CD4-positive, alpha-beta memory T cell (primary cell): ENCODE data around the gene SBK2. TPM values are rescaled to one million over a fixed set of nuclear protein-coding genes. Genes with fewer than 3 reads are reported as not detected.

Source experiments
- CTCF ChIA-PET: fragments of 350-600 bp; sonication (Branson Sonifier 250); formaldehyde crosslinking; loops from one replicate; lab custom pipeline; 2021; ENCODE audit warnings: inconsistent platforms; ENCODE audit not compliant: partially characterized antibody; lab: Charles Lee
- POLR2A ChIA-PET: fragments of 350-600 bp; sonication (Branson Sonifier 250); formaldehyde crosslinking; loops from one replicate; lab custom pipeline; 2021; ENCODE audit not compliant: partially characterized antibody; lab: Charles Lee
- DNase-seq, 5 donors: peaks; one replicate each; pipeline versions ENCODE4 v3.0.0 to v3.0.0-alpha.2; 2020 to 2022; ENCODE audit warnings: mixed read lengths in 1 of 5
- H3K27ac ChIP-seq: one replicate; pipeline ENCODE4 v1.7.0; 2013; ENCODE audit warnings: low read depth, low read length
- H3K27me3 ChIP-seq: 2 replicates; pipeline ENCODE4 v1.7.0; 2013; ENCODE audit warnings: mild to moderate bottlenecking, low read length, moderate library complexity; ENCODE audit not compliant: insufficient read depth
- H3K36me3 ChIP-seq: 2 replicates; pipeline ENCODE4 v1.7.0; 2013; ENCODE audit warnings: mild to moderate bottlenecking, low read length, moderate library complexity; ENCODE audit not compliant: insufficient read depth
- H3K4me1 ChIP-seq: 2 replicates; pipeline ENCODE4 v1.7.0; 2013; ENCODE audit warnings: mild to moderate bottlenecking, low read length, moderate library complexity; ENCODE audit not compliant: insufficient read depth
- H3K4me3 ChIP-seq, 2 donors: one replicate each; pipeline ENCODE4 v1.7.0; 2013; ENCODE audit warnings: low read length in 2 of 2, mild to moderate bottlenecking in 1 of 2
- H3K9me3 ChIP-seq, 2 donors: one replicate each; pipeline ENCODE4 v1.7.0; 2013; ENCODE audit warnings: low read length in 2 of 2, control low read depth in 1 of 2; ENCODE audit not compliant: control insufficient read depth in 1 of 2
- H3K27ac Mint-ChIP-seq, 7 donors: one replicate each; pipeline ENCODE4 v1.8.0; 2020 to 2021; ENCODE audit warnings: mixed read lengths in 7 of 7, mild to moderate bottlenecking in 6 of 7, inconsistent platforms in 3 of 7, moderate library complexity in 3 of 7
- H3K27me3 Mint-ChIP-seq, 2 donors: one replicate each; pipeline ENCODE4 v1.8.0; 2020 to 2021; ENCODE audit warnings: mixed read lengths in 2 of 2
- H3K36me3 Mint-ChIP-seq, 2 donors: one replicate each; pipeline ENCODE4 v1.8.0; 2020 to 2021; ENCODE audit warnings: mixed read lengths in 2 of 2, inconsistent platforms in 1 of 2, mild to moderate bottlenecking in 1 of 2
- H3K4me1 Mint-ChIP-seq, 4 donors: one replicate each; pipeline ENCODE4 v1.8.0; 2020 to 2021; ENCODE audit warnings: mixed read lengths in 4 of 4, mild to moderate bottlenecking in 1 of 4
- H3K4me3 Mint-ChIP-seq, 8 donors: one replicate each; pipeline ENCODE4 v1.8.0; 2020 to 2021; ENCODE audit warnings: mixed read lengths in 8 of 8, mild to moderate bottlenecking in 7 of 8, moderate library complexity in 6 of 8, inconsistent platforms in 3 of 8
- H3K9me3 Mint-ChIP-seq, 8 donors: one replicate each; pipeline ENCODE4 v1.8.0; 2020 to 2021; ENCODE audit warnings: mixed read lengths in 8 of 8, mild to moderate bottlenecking in 5 of 8, inconsistent platforms in 3 of 8, moderate library complexity in 1 of 8
- intact Hi-C: fragments of 100-400 bp; cut with micrococcal nuclease; formaldehyde crosslinking; loops from one replicate; pipeline ENCODE4 v1.15.1; 2023
- polyA plus RNA-seq, 2 donors: library from polyadenylated mRNA; unstranded; fragments of 300-500 nt; fragmentation: Illumina TruSeq; gene quantifications; one replicate each; pipeline ENCODE4 v1.2.3, GENCODE V29; 2021
- total RNA-seq, 2 experiments: library from RNA; stranded (reverse); gene quantifications; one replicate each; pipeline ENCODE4 v1.2.3, GENCODE V29; 2021

Gene SBK2
- total and polyA plus RNA-seq, 4 experiments from 2014 or later: not detected

DNA sequence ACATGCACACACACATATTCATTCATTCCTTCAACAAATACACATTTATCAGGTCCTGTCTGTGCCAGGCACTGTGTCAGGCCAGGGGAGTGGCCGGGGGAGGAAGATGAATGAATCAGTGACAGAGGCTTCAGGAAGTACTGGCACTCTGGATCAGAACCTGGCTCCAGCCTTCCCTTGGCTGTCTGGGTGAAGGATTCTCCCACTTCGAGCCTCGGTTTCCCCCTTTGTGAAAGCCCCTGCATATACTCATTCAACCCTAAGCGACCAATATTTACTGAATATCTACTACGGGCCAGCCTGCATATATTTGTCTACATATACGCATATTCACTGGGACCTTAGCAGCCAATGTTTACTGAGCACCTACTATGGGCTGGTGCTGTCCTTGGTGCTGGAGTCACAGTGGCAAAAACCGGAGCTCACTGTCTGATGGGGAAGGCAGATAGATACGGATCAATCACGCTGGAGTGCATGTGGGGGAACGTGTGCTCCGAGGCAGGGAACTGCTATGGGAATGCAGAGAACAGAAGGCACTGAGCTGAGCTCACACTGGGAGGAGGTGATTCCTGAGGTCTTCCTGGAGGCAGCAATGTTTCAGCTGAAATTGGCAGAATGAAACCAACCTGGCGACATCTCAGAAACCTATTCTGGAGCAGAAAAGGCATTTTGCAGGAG, 44.4 kb upstream of the SBK2 start:
- Histone ChIP-seq H3K4me1 (peaks cover 27% of the 10 kb centered on the region), H3K4me3 (peak overlapping the region; percentile 61 to 68), H3K27ac (peak overlapping the region; percentile 69), H3K27me3 (no peaks in the 10 kb centered on the region), H3K9me3 (no peaks in the 10 kb centered on the region), H3K36me3 (no peaks in the 10 kb centered on the region)
- H3K27me3 Mint-ChIP-seq: peaks cover 0 to 1% of the 10 kb centered on the region in 2 donors
- ChIA-PET CTCF (interaction anchor here (0.8 to 2.0 kb wide), 6 partner anchors 24 to 78 kb away, joined by 3 to 7 read pairs (median 4); partner anchors contain the start of gene ZNF865), POLR2A (interaction anchor here (0.9 to 2.6 kb wide), 8 partner anchors 14 to 61 kb away, joined by 3 to 30 read pairs (median 7); partner anchors contain the start of genes FIZ1, ZNF524, ZNF581 and ZNF784)
- intact Hi-C loops: loop anchor here (2.0 kb wide), 2 partner anchors 18 to 64 kb away; partner anchors contain the start of gene FIZ1
- no peak for DNase-seq
- H3K4me1 Mint-ChIP-seq: peaks cover 24 to 44% (median 28%) of the 10 kb centered on the region in 4 donors
- H3K4me3 Mint-ChIP-seq: peak overlapping the region; percentile 76 to 93 (median 80)
- peak overlapping the region; percentile 77 to 91 (median 87) for H3K27ac Mint-ChIP-seq
- H3K36me3 Mint-ChIP-seq: peaks cover 12 to 17% of the 10 kb centered on the region in 2 donors
- H3K9me3 Mint-ChIP-seq: peaks cover 0 to 4% (median 0%) of the 10 kb centered on the region in 8 donors

DNA sequence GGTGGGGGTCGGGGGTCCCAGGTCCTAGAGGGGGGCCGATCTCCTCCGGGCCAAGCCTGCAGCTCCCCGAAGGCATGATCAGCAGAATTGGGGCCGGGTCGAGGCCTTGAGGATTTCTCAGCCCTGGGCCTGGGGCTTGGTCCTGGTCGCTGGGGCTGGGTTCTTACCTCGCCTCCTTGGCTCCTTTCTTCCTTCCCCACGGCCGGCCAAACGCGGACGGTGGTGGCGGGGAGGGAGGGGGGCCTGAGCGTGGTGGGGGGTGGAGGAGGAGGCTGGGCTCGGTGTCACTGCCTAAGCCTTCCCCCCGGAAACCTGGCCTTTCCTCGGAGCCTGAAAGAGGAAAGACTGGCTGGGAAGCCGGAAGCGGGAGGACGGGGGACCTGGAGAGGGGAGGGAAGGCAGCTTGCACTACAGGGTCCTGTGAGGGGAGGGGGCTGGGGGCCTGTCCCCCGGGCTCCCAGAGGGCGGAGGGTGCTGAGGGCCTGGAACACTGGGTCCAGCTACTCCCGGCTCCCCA, 43.8 kb upstream of the SBK2 start, which contains the start of gene ZNF579:
Gene ZNF579 (minus strand): TSS at position 221 of the 517 bp plus-strand sequence. CDS start 1,209 bp downstream, outside the sequence.
- no peaks in the 10 kb centered on the region for H3K9me3 ChIP-seq
- H3K4me3 ChIP-seq: peak within 1 kb of the TSS; percentile 61 to 68
- H3K36me3 ChIP-seq: no peaks in the 10 kb centered on the region
- Mint-ChIP-seq H3K9me3 (peaks cover 0 to 4% (median 0%) of the 10 kb centered on the region in 8 donors), H3K4me1 (peaks cover 22 to 38% (median 25%) of the 10 kb centered on the region in 4 donors), H3K27me3 (peaks cover 0 to 1% of the 10 kb centered on the region in 2 donors), H3K27ac (peak within 1 kb of the TSS; percentile 86 to 95 (median 93)), H3K36me3 (peaks cover 12 to 17% of the 10 kb centered on the region in 2 donors), H3K4me3 (peak within 1 kb of the TSS; percentile 81 to 97 (median 88))
- peaks cover 21% of the 10 kb centered on the region for H3K4me1 ChIP-seq
- ChIA-PET POLR2A (interaction anchor here (0.6 to 2.6 kb wide), 9 partner anchors 15 to 62 kb away, joined by 3 to 30 read pairs (median 5); partner anchors contain the start of genes FIZ1, ZNF524, ZNF581 and ZNF784), CTCF (interaction anchor here (0.8 to 2.0 kb wide), 3 partner anchors 25 to 52 kb away, joined by 3 to 7 read pairs (median 7); partner anchors contain the start of gene ZNF865)
- intact Hi-C loops: loop anchor here (1.0 to 2.0 kb wide), 4 partner anchors 18 to 64 kb away; partner anchors contain the start of gene FIZ1
- H3K27ac ChIP-seq: peak within 1 kb of the TSS; percentile 69
- H3K27me3 ChIP-seq: no peaks in the 10 kb centered on the region
- DNase-seq: peak; percentile 58 to 78 (median 63)

DNA sequence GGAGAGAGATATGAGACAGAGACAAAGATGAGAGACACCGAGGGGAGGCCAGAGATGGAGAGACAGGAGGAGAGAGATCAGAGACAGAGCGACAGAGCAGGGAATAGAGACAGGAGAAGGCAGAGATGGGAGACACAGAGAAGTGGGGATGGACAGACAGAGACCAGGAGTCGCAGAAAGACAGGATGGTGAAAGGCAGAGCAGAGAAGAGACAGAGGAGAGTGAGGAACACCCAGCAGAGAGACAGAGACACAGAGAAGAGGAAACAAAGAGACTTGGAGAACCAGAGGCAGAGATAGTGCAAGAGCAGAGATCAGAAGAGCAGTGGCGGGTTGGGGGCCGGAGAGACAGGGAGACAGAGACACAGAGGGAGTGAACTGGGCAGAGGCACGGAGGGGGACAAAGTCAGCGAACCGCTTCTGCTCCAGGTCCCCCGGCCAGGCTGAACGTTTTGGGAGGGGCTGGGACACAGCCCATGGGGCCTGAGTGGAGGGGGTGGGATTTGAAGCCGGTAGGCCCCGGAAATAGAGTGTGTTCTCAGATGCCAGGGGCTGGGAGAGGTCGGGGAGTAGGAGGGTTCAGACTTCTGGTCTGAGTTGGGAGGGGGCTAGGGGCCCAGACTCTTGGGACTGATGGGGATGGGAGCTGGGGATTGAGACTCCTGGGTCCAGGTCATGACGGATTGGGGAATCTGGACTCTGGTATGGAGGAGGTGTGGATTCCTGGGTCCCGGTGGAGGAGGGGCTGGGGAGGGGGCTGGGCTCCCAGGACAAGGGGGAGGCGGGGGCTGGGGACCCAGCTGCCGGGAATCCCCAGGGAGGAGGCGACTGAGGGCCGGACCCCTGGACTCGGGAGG, 43.1 kb upstream of the SBK2 start:
- Mint-ChIP-seq H3K9me3 (peaks cover 0 to 4% (median 0%) of the 10 kb centered on the region in 8 donors), H3K27ac (peak overlapping the region; percentile 83 to 95 (median 93)), H3K4me1 (peaks cover 18 to 31% (median 20%) of the 10 kb centered on the region in 4 donors), H3K4me3 (peak overlapping the region; percentile 81 to 97 (median 88)), H3K36me3 (peaks cover 12 to 17% of the 10 kb centered on the region in 2 donors), H3K27me3 (peaks cover 0 to 1% of the 10 kb centered on the region in 2 donors)
- ChIA-PET POLR2A (interaction anchor here (0.6 to 2.6 kb wide), 6 partner anchors 20 to 55 kb away, joined by 4 to 30 read pairs (median 10); partner anchors contain the start of genes FIZ1, ZNF524, ZNF784 and ZNF865), CTCF (interaction anchor here (1.5 to 2.0 kb wide), 2 partner anchors 52 to 53 kb away, joined by 7 read pairs; no protein-coding TSS in a partner anchor)
- H3K27ac ChIP-seq: peak overlapping the region; percentile 69
- H3K27me3 ChIP-seq: no peaks in the 10 kb centered on the region
- DNase-seq: no peak
- intact Hi-C loops: loop anchor here (1.0 to 2.0 kb wide), 4 partner anchors 19 to 63 kb away; partner anchors contain the start of gene FIZ1
- peak overlapping the region; percentile 17 to 61 for H3K4me3 ChIP-seq
- H3K36me3 ChIP-seq: no peaks in the 10 kb centered on the region
- peaks cover 20% of the 10 kb centered on the region for H3K4me1 ChIP-seq
- no peaks in the 10 kb centered on the region for H3K9me3 ChIP-seq

DNA sequence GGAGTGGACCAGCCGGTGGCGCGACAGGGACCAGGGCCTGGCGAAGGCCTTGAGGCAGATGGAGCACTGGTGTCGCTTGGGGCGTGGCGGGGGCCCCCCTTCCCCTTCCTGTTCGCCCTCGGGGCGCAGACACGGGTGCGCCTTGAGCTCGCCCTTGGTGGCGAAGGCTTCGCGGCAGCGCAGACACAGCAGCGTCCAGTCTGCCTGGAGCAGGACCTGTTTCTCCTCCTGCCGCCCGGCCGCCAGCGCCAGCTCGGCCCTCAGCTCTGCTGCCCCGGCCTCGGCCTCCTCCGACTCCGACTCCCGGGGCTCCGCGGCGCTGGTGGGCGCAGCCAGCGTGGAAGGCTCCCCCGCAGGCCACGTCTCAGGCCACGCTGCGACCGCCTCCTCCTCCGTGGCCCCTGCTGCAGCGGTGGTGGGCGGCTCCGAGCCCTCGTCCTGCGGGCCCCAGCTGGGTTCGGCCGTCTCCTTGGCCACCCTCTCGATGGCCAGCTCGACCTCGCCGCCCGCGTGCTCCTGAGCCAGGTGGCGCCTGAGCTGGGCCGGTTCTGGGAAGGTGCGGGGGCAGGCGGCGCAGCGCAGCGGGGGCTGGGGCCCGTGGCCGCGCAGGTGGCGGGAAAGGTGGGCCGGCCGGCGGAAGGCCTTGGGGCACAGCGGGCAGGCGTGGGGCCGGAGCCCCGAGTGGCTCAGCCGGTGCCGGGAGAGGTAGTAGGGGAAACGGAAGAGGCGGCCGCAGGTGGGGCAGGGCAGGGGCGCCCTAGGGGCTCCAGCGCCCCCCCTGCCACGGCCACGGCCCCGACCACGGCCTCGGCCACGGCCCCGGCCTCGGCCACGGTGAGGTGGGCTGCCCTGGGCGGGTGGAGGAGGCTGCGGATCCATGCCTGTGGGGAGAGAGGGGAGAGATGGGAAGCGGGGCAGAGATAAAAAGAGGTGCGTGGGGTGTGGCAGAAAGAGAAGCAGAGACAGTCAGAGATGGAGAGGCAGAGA, 42.1 kb upstream of the SBK2 start:
- peaks cover 0 to 1% of the 10 kb centered on the region in 2 donors for H3K27me3 Mint-ChIP-seq
- H3K27me3 ChIP-seq: no peaks in the 10 kb centered on the region
- ChIA-PET CTCF (no interaction called here), POLR2A (no interaction called here)
- peak overlapping the region in 1 of 2 donors; percentile 61 for H3K4me3 ChIP-seq
- H3K4me3 Mint-ChIP-seq: peak overlapping the region in 7 of 8 donors; percentile 81 to 97 (median 88)
- intact Hi-C loops: no loop called here
- H3K36me3 ChIP-seq: no peaks in the 10 kb centered on the region
- no peak overlapping the region for H3K27ac ChIP-seq
- no peak for DNase-seq
- H3K9me3 ChIP-seq: no peaks in the 10 kb centered on the region
- peaks cover 20% of the 10 kb centered on the region for H3K4me1 ChIP-seq
- peak overlapping the region; percentile 83 to 95 (median 93) for H3K27ac Mint-ChIP-seq
- peaks cover 0 to 4% (median 0%) of the 10 kb centered on the region in 8 donors for H3K9me3 Mint-ChIP-seq
- H3K4me1 Mint-ChIP-seq: peaks cover 16 to 25% (median 20%) of the 10 kb centered on the region in 4 donors
- H3K36me3 Mint-ChIP-seq: peaks cover 12 to 17% of the 10 kb centered on the region in 2 donors

DNA sequence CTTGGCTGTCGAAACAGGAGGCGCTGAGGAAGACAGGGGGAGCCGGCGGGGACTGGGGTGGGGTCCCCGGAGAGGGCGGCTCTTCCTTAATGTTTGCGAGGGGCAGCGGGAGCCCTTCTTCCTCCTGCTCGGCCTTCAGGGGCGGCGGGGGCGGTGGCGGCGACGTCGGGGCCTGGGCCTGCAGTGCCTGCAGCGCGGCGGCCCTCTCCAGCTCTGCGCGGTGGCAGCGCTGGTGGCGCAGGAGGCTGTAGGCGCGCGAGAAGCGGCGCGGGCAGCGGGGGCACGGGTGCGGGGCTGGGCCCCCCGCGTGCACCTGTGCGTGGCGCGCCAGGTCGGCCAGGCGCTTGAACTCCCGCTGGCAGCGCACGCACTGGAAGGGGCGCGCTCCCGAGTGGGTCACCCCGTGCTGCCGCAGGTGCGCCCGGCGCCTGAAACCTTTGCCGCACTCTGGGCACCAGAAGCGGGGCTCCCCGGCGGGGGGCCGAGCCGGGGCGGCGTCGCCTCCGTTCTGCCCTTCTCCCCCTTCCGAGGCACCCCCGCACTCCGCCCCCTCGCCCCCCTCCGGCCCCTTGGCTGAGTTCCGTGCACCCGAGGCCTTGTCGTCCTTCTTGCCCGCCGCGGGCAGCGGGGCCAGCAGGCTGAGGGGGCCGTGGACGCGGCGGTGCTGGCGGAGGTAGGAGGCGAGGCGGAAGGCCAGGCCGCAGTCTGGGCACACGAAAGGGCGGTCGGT, 41.3 kb upstream of the SBK2 start:
- H3K36me3 ChIP-seq: no peaks in the 10 kb centered on the region
- H3K4me3 Mint-ChIP-seq: no peak overlapping the region
- intact Hi-C loops: no loop called here
- H3K27ac ChIP-seq: no peak overlapping the region
- H3K36me3 Mint-ChIP-seq: peaks cover 12 to 17% of the 10 kb centered on the region in 2 donors
- H3K4me3 ChIP-seq: no peak overlapping the region
- no peak overlapping the region for H3K27ac Mint-ChIP-seq
- no peak for DNase-seq
- H3K4me1 Mint-ChIP-seq: peaks cover 16 to 25% (median 20%) of the 10 kb centered on the region in 4 donors
- H3K27me3 ChIP-seq: no peaks in the 10 kb centered on the region
- no peaks in the 10 kb centered on the region for H3K9me3 ChIP-seq
- POLR2A ChIA-PET: no interaction called here
- H3K4me1 ChIP-seq: peaks cover 20% of the 10 kb centered on the region
- CTCF ChIA-PET: no interaction called here
- peaks cover 0 to 4% (median 0%) of the 10 kb centered on the region in 8 donors for H3K9me3 Mint-ChIP-seq
- peaks cover 0 to 1% of the 10 kb centered on the region in 2 donors for H3K27me3 Mint-ChIP-seq
